ENCODE results near the gene GNPDA2. TPM values are rescaled to one million over a fixed set of nuclear protein-coding genes. Genes with fewer than 3 reads are reported as not detected.
A peak's percentile ranks its signal among the peaks of the same experiment; 100 is the strongest.

GNPDA2 gene
- total and polyA plus RNA-seq, 7 experiments from 2014 or later, result 6.8 to 21.1 (median 14.7) TPM

GRCh38 chr4:44727471-44727870, 1.1 kb upstream of the GNPDA2 start:
- Histone ChIP-seq H3K4me1 (ENCODE audit: control insufficient read depth in 2 of 2, insufficient read depth in 2 of 2, low read length in 2 of 2) (peaks cover 13 to 18% of the 10 kb centered on the region in 2 donors), H3K4me3 (ENCODE audit: low read length) (peak overlapping the region; percentile 73), H3K27me3 (ENCODE audit: control insufficient read depth in 2 of 2, insufficient read depth in 2 of 2, low read length in 2 of 2) (no peaks in the 10 kb centered on the region), H3K9me3 (ENCODE audit: control insufficient read depth in 2 of 3, low read length in 3 of 3) (no peaks in the 10 kb centered on the region), H3K27ac (ENCODE audit: low read depth, low read length) (no peak overlapping the region), H3K36me3 (ENCODE audit: control insufficient read depth in 2 of 3, insufficient read depth in 3 of 3, low read length in 3 of 3) (peaks cover 0 to 5% (median 0%) of the 10 kb centered on the region in 3 experiments)
- DNase-seq (no peak), ATAC-seq (no peak)
- peaks cover 0 to 8% (median 0%) of the 10 kb centered on the region in 5 donors for H3K27me3 Mint-ChIP-seq
- H3K36me3 Mint-ChIP-seq, result peaks cover 0 to 3% (median 0%) of the 10 kb centered on the region in 5 donors
- peak overlapping the region in 6 of 9 donors; percentile 47 to 93 (median 86) for H3K27ac Mint-ChIP-seq
- peak overlapping the region in 8 of 10 donors; percentile 79 to 97 (median 90) for H3K4me3 Mint-ChIP-seq
- peaks cover 21 to 50% (median 47%) of the 10 kb centered on the region in 7 donors for H3K4me1 Mint-ChIP-seq
- intact Hi-C loops (cut with micrococcal nuclease), result loop anchor here in 1 of 2 donors (2.0 kb wide), 1 partner anchor 19 kb away; no protein-coding TSS in a partner anchor
- H3K9me3 Mint-ChIP-seq, result no peaks in the 10 kb centered on the region
- POLR2A ChIA-PET, result interaction anchor here (3.8 kb wide), 1 partner anchor 49 kb away, joined by 41 read pairs; the partner anchor contains the start of gene GUF1
- CTCF ChIA-PET, result no interaction called here

- Histone ChIP-seq H3K36me3 (ENCODE audit: control insufficient read depth in 2 of 3, insufficient read depth in 3 of 3, low read length in 3 of 3) (peaks cover 0 to 5% (median 0%) of the 10 kb centered on the region in 3 experiments), H3K27ac (ENCODE audit: low read depth, low read length) (peak overlapping the region; percentile 73), H3K9me3 (ENCODE audit: control insufficient read depth in 2 of 3, low read length in 3 of 3) (no peaks in the 10 kb centered on the region), H3K4me3 (ENCODE audit: low read length) (peak overlapping the region; percentile 73), H3K4me1 (ENCODE audit: control insufficient read depth in 2 of 2, insufficient read depth in 2 of 2, low read length in 2 of 2) (peaks cover 13 to 18% of the 10 kb centered on the region in 2 donors), H3K27me3 (ENCODE audit: control insufficient read depth in 2 of 2, insufficient read depth in 2 of 2, low read length in 2 of 2) (no peaks in the 10 kb centered on the region)
- no peaks in the 10 kb centered on the region for H3K9me3 Mint-ChIP-seq
- H3K36me3 Mint-ChIP-seq, result peaks cover 0 to 4% (median 0%) of the 10 kb centered on the region in 5 donors
- DNase-seq (peak in 1 of 9 donors; percentile 35), ATAC-seq (no peak)
- ChIA-PET POLR2A (interaction anchor here (1.3 to 3.8 kb wide), 3 partner anchors 24 to 47 kb away, joined by 3 to 41 read pairs (median 8); partner anchors contain the start of gene GUF1), CTCF (no interaction called here)
- H3K27me3 Mint-ChIP-seq, result peaks cover 0 to 4% (median 0%) of the 10 kb centered on the region in 5 donors
- H3K4me1 Mint-ChIP-seq, result peaks cover 23 to 66% (median 58%) of the 10 kb centered on the region in 7 donors
- H3K27ac Mint-ChIP-seq, result peak overlapping the region; percentile 80 to 95 (median 89)
- H3K4me3 Mint-ChIP-seq, result peak overlapping the region; percentile 79 to 97 (median 90)
- intact Hi-C loops (cut with micrococcal nuclease), result loop anchor here (1.0 to 2.0 kb wide), 3 partner anchors 8 to 47 kb away; partner anchors contain the start of gene GUF1 (in 2 of the 2)
Measured at GRCh38 chr4:44725726-44726037, 674 bp downstream of the GNPDA2 start.

- intact Hi-C loops (cut with micrococcal nuclease), result no loop called here
- peaks cover 0 to 5% (median 0%) of the 10 kb centered on the region in 3 experiments for H3K36me3 ChIP-seq (ENCODE audit: control insufficient read depth in 2 of 3, insufficient read depth in 3 of 3, low read length in 3 of 3)
- peak overlapping the region; percentile 79 to 97 (median 90) for H3K4me3 Mint-ChIP-seq
- ChIA-PET POLR2A (interaction anchor here (1.3 to 3.8 kb wide), 3 partner anchors 24 to 46 kb away, joined by 3 to 41 read pairs (median 8); partner anchors contain the start of gene GUF1), CTCF (no interaction called here)
- no peaks in the 10 kb centered on the region for H3K9me3 Mint-ChIP-seq
- peaks cover 0 to under 1% (median 0%) of the 10 kb centered on the region in 5 donors for H3K27me3 Mint-ChIP-seq
- peak overlapping the region; percentile 80 to 95 (median 89) for H3K27ac Mint-ChIP-seq
- peak overlapping the region; percentile 73 for H3K4me3 ChIP-seq (ENCODE audit: low read length)
- ATAC-seq (no peak), DNase-seq (no peak)
- no peak overlapping the region for H3K27ac ChIP-seq (ENCODE audit: low read depth, low read length)
- H3K4me1 Mint-ChIP-seq, result peaks cover 21 to 66% (median 58%) of the 10 kb centered on the region in 7 donors
- no peaks in the 10 kb centered on the region for H3K27me3 ChIP-seq (ENCODE audit: control insufficient read depth in 2 of 2, insufficient read depth in 2 of 2, low read length in 2 of 2)
- H3K4me1 ChIP-seq (ENCODE audit: control insufficient read depth in 2 of 2, insufficient read depth in 2 of 2, low read length in 2 of 2), result peaks cover 13 to 18% of the 10 kb centered on the region in 2 donors
- no peaks in the 10 kb centered on the region for H3K9me3 ChIP-seq (ENCODE audit: control insufficient read depth in 2 of 3, low read length in 3 of 3)
- peaks cover 0 to 4% (median 0%) of the 10 kb centered on the region in 5 donors for H3K36me3 Mint-ChIP-seq
Measured at GRCh38 chr4:44725166-44725565, 1.2 kb downstream of the GNPDA2 start.

DNA sequence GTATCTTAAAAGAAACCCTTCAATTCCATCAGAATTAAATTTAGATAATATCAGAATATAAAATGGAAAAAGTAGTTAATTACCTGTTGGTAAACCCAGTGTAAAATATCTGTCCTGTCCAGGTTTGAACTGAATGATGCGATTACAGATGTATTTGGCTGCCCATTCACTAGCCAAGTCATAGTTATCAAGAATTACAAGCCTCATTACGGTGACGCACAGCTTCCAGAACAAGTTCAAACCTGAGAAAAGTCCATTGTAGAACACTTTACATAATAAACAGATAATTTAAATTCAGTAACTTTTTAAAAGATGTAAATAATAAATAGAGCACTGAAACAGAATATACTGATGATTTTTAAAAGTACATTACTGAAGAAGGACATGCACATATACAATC, 4.4 kb downstream of the GNPDA2 start:
- ChIA-PET CTCF (no interaction called here), POLR2A (no interaction called here)
- no peaks in the 10 kb centered on the region for H3K27me3 Mint-ChIP-seq
- H3K27me3 ChIP-seq (ENCODE audit: control insufficient read depth in 2 of 2, insufficient read depth in 2 of 2, low read length in 2 of 2), result no peaks in the 10 kb centered on the region
- no peak overlapping the region for H3K4me3 Mint-ChIP-seq
- H3K4me1 Mint-ChIP-seq, result peaks cover 22 to 75% (median 63%) of the 10 kb centered on the region in 7 donors
- intact Hi-C loops (cut with micrococcal nuclease), result no loop called here
- no peak overlapping the region for H3K27ac Mint-ChIP-seq
- ATAC-seq, result no peak
- no peak overlapping the region for H3K27ac ChIP-seq (ENCODE audit: low read depth, low read length)
- H3K9me3 Mint-ChIP-seq, result no peaks in the 10 kb centered on the region
- H3K4me3 ChIP-seq (ENCODE audit: low read length), result no peak overlapping the region
- peaks cover 0 to 5% (median 0%) of the 10 kb centered on the region in 3 experiments for H3K36me3 ChIP-seq (ENCODE audit: control insufficient read depth in 2 of 3, insufficient read depth in 3 of 3, low read length in 3 of 3)
- H3K4me1 ChIP-seq (ENCODE audit: control insufficient read depth in 2 of 2, insufficient read depth in 2 of 2, low read length in 2 of 2), result peaks cover 11 to 12% of the 10 kb centered on the region in 2 donors
- H3K36me3 Mint-ChIP-seq, result peaks cover 0 to 4% (median 0%) of the 10 kb centered on the region in 5 donors
- DNase-seq, result no peak
- H3K9me3 ChIP-seq (ENCODE audit: control insufficient read depth in 2 of 3, low read length in 3 of 3), result no peaks in the 10 kb centered on the region

- no peak for DNase-seq
- no peak for ATAC-seq
- H3K9me3 Mint-ChIP-seq, result no peaks in the 10 kb centered on the region
- H3K27me3 ChIP-seq (ENCODE audit: control insufficient read depth in 2 of 2, insufficient read depth in 2 of 2, low read length in 2 of 2), result no peaks in the 10 kb centered on the region
- H3K4me3 Mint-ChIP-seq, result no peak overlapping the region
- POLR2A ChIA-PET, result interaction anchor here (1.1 kb wide), 1 partner anchor 42 kb away, joined by 3 read pairs; the partner anchor contains the start of gene GUF1
- peaks cover 17 to 74% (median 52%) of the 10 kb centered on the region in 7 donors for H3K4me1 Mint-ChIP-seq
- no peaks in the 10 kb centered on the region for H3K9me3 ChIP-seq (ENCODE audit: control insufficient read depth in 2 of 3, low read length in 3 of 3)
- H3K36me3 ChIP-seq (ENCODE audit: control insufficient read depth in 2 of 3, insufficient read depth in 3 of 3, low read length in 3 of 3), result no peaks in the 10 kb centered on the region
- H3K4me1 ChIP-seq (ENCODE audit: control insufficient read depth in 2 of 2, insufficient read depth in 2 of 2, low read length in 2 of 2), result peaks cover 7% of the 10 kb centered on the region in 2 donors
- H3K27me3 Mint-ChIP-seq, result no peaks in the 10 kb centered on the region
- intact Hi-C loops (cut with micrococcal nuclease), result no loop called here
- H3K27ac Mint-ChIP-seq, result peak overlapping the region in 1 of 9 donors; percentile 7
- no peak overlapping the region for H3K4me3 ChIP-seq (ENCODE audit: low read length)
- H3K27ac ChIP-seq (ENCODE audit: low read depth, low read length), result no peak overlapping the region
- peaks cover 0 to 4% (median 0%) of the 10 kb centered on the region in 5 donors for H3K36me3 Mint-ChIP-seq
- CTCF ChIA-PET, result no interaction called here
Measured at GRCh38 chr4:44720371-44720770, 6.0 kb downstream of the GNPDA2 start.

DNA sequence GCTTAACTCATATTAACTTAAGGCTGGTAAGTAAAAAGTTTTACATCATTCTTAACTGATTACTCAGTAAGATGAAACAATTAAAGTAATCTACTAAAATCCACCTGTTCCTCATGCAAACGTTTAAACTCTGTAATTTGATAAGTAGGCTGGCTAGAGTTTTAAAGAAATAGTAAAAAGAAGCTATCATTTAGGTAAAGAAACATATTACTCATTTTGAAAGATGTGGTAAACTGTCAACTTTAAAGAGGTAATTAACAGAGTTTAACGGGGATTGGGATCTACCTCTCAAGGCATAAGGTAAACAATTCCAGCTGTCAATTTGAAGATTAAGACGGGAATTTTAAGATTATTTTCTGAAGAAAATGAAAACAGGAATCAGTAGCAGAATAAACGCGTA, 9.8 kb downstream of the GNPDA2 start:
- POLR2A ChIA-PET, result interaction anchor here (2.1 kb wide), 1 partner anchor 38 kb away, joined by 10 read pairs; the partner anchor contains the start of gene GUF1
- Histone ChIP-seq H3K4me3 (ENCODE audit: low read length) (no peak overlapping the region), H3K36me3 (ENCODE audit: control insufficient read depth in 2 of 3, insufficient read depth in 3 of 3, low read length in 3 of 3) (peaks cover 0 to 3% (median 0%) of the 10 kb centered on the region in 3 experiments), H3K4me1 (ENCODE audit: control insufficient read depth in 2 of 2, insufficient read depth in 2 of 2, low read length in 2 of 2) (peaks cover 0 to 3% of the 10 kb centered on the region in 2 donors), H3K27ac (ENCODE audit: low read depth, low read length) (no peak overlapping the region), H3K27me3 (ENCODE audit: control insufficient read depth in 2 of 2, insufficient read depth in 2 of 2, low read length in 2 of 2) (no peaks in the 10 kb centered on the region), H3K9me3 (ENCODE audit: control insufficient read depth in 2 of 3, low read length in 3 of 3) (no peaks in the 10 kb centered on the region)
- DNase-seq (no peak), ATAC-seq (no peak)
- H3K27me3 Mint-ChIP-seq, result no peaks in the 10 kb centered on the region
- H3K4me3 Mint-ChIP-seq, result no peak overlapping the region
- H3K9me3 Mint-ChIP-seq, result no peaks in the 10 kb centered on the region
- CTCF ChIA-PET, result no interaction called here
- peaks cover 1 to 63% (median 26%) of the 10 kb centered on the region in 7 donors for H3K4me1 Mint-ChIP-seq
- H3K36me3 Mint-ChIP-seq, result peaks cover 0 to 12% (median 8%) of the 10 kb centered on the region in 5 donors
- intact Hi-C loops (cut with micrococcal nuclease), result loop anchor here in 1 of 2 donors (1.0 kb wide), 1 partner anchor 8 kb away; no protein-coding TSS in a partner anchor
- no peak overlapping the region for H3K27ac Mint-ChIP-seq

Measured in naive thymus-derived CD4-positive, alpha-beta T cell (primary cell).